ENCODE results near the gene MCMBP.
"Not testable (repeated sequence)": the region's sequence is repeated elsewhere in the genome, so short reads cannot be mapped to it uniquely, and the experiment has no call there.

- TF ChIP-seq CTCF (IDR thresholded peaks at IDR 0.05); EZH2 (IDR thresholded peaks at IDR 0.05; ENCODE audit: borderline replicate concordance, insufficient read depth, low read depth, low read length, poor library complexity, severe bottlenecking): not testable (repeated sequence)
Observed at GRCh38 chr10:119883901-119884611, 11.4 kb upstream of the MCMBP start.

Data from B cell (primary cell).